UCSD-AML1 (cell line): ENCODE results near the gene IMPA2.
A peak's percentile ranks its signal among the peaks of the same experiment; 100 is the strongest.
"Not testable (repeated sequence)": the region's sequence is repeated elsewhere in the genome, so short reads cannot be mapped to it uniquely, and the experiment has no call there.

ENCODE experiments used
- DNase-seq: peaks from one replicate; lab custom pipeline; 2025; ENCODE audit not compliant: unreplicated experiment; lab: John Stamatoyannopoulos, UW

The IMPA2 gene

GRCh38 chr18:11962597-11962996 is 18.7 kb upstream of the IMPA2 start:
- DNase-seq = no peak

GRCh38 chr18:11963991-11964484 is 17.3 kb upstream of the IMPA2 start:
- DNase-seq = no peak

GRCh38 chr18:11969904-11970835 is 11.1 kb upstream of the IMPA2 start:
- DNase-seq = no peak

- DNase-seq = not testable (repeated sequence)
These were observed 10.5 kb upstream of the IMPA2 start for GRCh38 chr18:11970836-11971226.

- DNase-seq = no peak
These were observed 8.7 kb upstream of the IMPA2 start for GRCh38 chr18:11972371-11973174.

GRCh38 chr18:11974741-11975325 is 6.5 kb upstream of the IMPA2 start:
- no peak for DNase-seq

GRCh38 chr18:11975723-11976122 is 5.6 kb upstream of the IMPA2 start:
- DNase-seq = no peak

GRCh38 chr18:11976315-11977152 is 4.8 kb upstream of the IMPA2 start:
- no peak for DNase-seq

GRCh38 chr18:11977153-11977466 is 4.2 kb upstream of the IMPA2 start:
- no peak for DNase-seq

- DNase-seq = no peak
These were observed 2.4 kb upstream of the IMPA2 start for GRCh38 chr18:11978956-11979355.

- DNase-seq = no peak
These were observed 1.2 kb upstream of the IMPA2 start for GRCh38 chr18:11980163-11980493.

- DNase-seq = peak; percentile 91
These were observed 664 bp upstream of the IMPA2 start for GRCh38 chr18:11980494-11981191.

GRCh38 chr18:11981543-11982366 is 448 bp downstream of the IMPA2 start:
- DNase-seq = peak; percentile 43

- no peak for DNase-seq
These were observed 1.7 kb downstream of the IMPA2 start for GRCh38 chr18:11982981-11983380.

- peak; percentile 36 for DNase-seq
These were observed 2.3 kb downstream of the IMPA2 start for GRCh38 chr18:11983592-11983991.

- DNase-seq = no peak
These were observed 2.8 kb downstream of the IMPA2 start for GRCh38 chr18:11984091-11984490.

GRCh38 chr18:11985586-11985985 is 4.3 kb downstream of the IMPA2 start:
- no peak for DNase-seq

- DNase-seq = no peak
These were observed 4.8 kb downstream of the IMPA2 start for GRCh38 chr18:11986061-11986460.

GRCh38 chr18:11987527-11987926 is 6.2 kb downstream of the IMPA2 start:
- DNase-seq = no peak
